GM21360 (cell line): ENCODE data around the gene CASP14.
"Not testable (repeated sequence)": the region's sequence is repeated elsewhere in the genome, so short reads cannot be mapped to it uniquely, and the experiment has no call there.

Experiments
- ATAC-seq: cut with Tn5 transposase; IDR thresholded peaks from one replicate; pipeline ENCODE4 v1.9.1; 2021; ENCODE audit warnings: mild to moderate bottlenecking, moderate library complexity; ENCODE audit not compliant: unreplicated experiment

CASP14 gene

DNA sequence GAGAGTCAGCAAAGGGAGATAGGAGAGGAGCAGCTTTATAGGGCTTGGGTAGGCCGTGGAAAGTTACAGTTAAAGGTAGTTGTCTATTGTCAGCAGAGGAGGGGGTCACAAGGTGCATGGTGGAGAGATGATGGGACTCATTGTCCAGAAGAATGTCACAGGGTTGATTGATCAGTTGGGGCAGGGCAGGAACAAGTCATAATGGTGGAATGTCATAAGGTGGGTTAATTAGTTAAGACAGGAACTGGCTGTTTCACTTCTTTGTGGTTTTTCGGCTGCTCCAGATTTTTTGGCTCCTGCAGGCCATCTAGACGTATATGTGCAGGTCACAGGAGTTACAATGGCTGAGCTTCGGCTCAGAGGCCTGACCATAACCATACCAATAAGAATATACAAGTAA lies 21.1 kb downstream of the CASP14 start:
- ATAC-seq, result not testable (repeated sequence)

DNA sequence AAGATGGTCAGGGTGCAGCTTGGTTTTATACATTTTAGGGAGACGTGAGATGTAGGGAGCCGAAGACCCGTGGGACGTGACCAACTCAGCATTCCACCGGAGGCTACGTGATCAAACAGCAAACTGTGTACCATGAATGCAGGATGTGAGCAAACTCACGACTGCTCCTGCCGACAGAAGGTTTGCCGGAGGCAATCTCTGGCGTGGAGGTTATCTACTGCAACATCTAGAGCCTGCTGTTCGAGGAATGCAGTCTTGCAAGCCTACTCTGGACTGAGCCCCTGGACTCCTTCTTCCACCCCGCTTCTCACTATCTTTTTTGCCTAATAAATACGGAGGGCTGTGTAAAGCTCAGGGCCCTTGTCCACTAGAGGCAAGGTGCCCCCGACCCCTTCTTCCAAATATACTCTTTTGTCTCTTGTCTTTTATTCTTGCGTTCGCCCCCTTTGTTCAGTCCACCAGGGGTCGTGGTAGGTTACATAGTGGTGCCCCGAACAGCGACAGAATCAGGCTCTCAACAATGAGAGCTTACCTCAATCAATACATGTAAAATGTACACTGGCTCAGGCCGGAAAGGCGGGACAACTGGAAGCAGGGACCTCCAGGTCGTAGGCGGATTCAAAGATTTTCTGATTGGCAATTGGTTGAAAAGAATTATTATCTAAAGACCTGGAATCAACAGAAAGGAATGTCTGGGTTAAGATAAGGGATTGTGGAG lies 23.8 kb downstream of the CASP14 start:
- ATAC-seq, result no peak

DNA sequence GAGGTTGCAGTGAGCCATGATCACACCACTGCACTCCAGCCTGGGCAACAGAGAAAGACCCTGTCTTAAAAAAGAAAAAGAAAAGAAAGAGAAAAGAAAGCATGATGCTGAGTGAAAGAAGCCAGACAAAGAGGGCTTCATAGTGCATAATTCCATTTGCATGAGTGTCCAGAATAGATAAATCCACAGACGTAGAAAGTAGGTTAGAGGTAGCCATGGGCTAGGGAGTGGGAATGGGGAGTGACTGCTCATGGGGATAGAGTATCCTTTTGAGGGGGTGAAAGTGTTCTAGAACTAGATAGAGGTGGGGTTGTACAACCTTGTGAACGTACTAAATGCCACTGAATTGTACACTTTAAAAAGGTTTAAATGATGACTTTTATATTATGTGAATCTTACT lies 25.1 kb downstream of the CASP14 start:
- no peak for ATAC-seq

DNA sequence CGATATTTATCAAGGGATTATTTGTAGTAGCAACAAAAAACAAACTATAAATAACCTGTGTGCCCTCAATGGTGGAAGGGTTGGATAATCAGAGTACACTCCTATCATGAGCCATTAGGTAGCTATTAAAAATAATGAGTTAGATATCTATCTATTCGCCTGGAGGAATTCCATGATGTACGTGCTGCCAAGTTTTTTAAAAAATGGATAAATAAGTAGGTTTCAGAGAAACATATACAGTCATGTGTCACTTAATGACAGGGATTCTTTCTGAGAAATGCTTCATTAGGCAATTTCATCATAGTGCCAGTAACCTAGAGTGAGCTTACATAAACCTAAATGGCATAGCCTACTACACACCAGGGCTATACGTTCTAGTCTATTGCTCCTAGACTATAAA lies 26.5 kb downstream of the CASP14 start:
- no peak for ATAC-seq

DNA sequence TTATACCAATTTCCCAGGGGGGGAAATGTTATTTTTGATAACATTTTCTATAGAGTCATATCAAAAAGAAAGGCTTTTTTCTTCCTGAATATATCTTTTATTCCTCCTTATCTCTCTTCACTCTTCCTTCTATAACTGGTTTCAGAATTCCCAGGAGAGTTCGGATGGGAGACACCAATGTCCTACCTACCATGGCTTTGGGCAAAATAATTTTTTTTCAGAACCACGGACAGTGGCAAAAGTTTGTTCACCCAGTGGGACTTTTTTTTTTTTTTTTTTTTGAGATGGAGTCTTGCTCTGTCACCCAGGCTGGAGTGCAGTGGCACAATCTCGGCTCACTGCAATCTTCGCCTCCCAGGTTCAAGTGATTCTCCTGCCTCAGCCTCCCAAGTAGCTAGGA lies 30.7 kb downstream of the CASP14 start:
- ATAC-seq, result not testable (repeated sequence)

DNA sequence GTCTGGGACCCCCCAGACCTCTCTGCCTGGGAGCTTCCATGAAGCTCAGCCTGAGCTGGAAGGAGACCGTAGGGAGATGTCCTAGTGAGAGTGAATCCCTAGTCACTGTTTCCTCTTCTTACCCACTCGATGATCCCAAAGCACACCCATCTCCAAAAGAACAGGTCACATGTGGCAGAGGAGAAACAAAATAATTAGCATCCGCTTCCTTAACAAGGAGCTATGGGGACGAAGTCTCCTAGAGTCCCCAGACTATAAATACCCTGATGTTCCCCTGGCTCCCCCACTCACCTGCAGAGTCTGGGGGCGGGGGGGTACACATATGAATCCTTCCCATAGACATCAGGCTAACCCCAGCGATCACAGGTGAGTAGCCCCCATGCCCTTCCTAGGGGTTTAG lies 32.6 kb downstream of the CASP14 start, which contains the start of gene OR1I1:
Gene OR1I1, plus strand, starts transcription at position 301 of the 400 bp plus-strand sequence. CDS start 4,855 bp downstream, outside the sequence.
- ATAC-seq, result no peak

DNA sequence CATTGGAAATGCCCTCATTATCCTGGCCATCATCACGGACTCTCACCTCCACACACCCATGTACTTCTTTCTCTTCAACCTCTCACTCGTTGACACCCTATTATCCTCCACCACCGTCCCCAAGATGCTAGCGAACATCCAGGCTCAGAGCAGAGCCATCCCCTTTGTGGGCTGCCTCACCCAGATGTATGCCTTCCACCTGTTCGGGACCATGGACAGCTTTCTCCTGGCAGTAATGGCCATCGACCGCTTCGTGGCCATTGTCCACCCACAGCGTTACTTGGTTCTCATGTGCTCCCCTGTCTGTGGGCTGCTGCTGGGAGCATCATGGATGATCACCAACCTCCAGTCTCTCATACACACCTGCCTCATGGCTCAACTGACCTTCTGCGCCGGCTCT lies 37.9 kb downstream of the CASP14 start:
- no peak for ATAC-seq

DNA sequence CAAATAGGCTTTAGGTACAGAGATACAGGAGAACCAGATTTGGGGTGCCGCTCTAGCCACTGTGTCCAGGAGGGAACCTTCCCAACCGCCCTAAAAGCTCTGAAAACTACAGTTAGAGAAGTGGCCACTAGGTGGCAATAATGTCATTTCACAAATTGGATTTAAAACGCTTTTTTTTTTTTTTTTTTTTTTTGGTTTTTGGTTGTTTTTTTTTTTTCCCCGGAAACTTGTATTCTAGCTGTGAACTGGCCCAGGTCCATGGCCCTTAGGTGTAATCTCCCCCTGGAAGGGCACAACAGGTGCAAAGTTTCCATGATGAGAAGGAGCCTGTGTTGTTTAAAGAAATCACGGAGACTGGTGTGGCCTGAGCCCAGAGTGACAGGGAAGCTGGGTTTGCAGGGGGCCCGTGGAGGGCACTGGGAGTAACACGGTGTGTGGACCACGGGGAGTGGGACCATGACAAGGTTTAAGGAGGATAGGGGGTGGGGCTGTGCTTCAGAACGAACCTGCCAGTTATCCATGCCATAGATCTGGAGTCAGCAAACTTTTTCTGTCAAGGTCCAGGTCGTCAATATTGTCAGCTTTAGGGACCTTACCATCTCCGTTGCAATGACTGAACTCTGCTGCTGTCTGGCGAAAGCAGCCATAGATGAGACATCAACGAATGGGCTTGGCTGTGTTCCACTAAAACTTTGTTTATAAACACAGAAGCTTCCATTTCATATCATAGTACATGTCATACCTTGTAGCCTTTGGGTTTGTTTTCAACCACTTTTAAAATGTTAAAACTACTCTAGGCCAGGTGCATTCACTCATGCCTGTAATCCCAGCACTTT lies 42.9 kb downstream of the CASP14 start:
- ATAC-seq, result no peak

DNA sequence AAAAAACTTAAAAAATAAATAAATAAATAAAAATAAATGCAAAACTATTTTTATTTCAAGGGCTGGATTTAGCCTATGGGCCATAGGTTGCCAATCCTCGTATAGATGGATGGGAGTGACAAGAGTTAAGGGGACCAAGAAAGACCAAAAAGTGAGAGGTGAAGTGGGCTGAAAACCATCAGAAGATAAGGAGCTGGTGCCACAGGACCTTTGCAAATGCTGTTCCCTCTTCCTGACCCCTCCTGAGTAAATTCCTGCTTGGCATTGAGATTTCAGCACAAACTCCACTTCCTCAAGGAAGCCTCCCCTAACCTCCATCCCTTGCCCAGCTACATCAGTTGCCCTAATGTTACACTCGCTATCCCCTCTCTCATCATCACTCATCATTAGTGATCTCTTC lies 43.7 kb downstream of the CASP14 start:
- no peak for ATAC-seq

DNA sequence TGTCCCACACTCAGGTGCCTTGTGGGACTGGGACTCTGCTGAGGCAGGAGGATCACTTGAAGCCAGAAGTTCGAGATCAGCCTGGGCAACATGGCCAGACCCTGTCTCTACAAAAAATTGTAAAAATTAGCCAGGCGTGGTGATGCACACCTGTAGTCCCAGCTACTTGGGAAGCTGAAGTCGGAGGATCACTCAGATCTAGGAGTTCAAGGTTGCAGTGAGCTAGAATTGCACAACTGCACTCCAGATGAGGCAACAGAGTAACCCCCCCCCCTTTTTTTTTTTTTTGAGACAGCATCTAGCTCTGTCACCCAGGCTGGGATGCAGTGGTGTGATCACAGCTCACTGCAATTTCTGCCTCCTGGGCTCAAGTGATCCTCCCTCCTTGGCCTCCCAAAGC lies 46.9 kb downstream of the CASP14 start:
- no peak for ATAC-seq

DNA sequence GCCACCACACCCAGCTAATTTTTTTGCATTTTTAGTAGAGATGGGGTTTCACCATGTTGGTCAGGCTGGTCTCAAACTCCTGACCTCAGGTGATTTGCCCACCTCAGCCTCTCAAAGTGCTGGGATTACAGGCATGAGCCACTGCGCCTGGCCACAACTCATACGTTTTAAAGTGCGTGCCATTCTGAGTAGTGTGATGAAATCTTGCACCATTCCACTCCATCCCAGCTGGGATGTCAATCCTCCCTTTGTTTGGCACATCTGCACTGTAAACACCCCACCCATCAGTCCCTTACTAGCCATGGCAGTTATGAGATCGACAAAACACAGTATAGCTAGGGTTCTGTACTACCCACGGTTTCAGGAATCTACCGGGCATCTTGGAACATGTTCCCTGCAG lies 48.7 kb downstream of the CASP14 start:
- not testable (repeated sequence) for ATAC-seq

DNA sequence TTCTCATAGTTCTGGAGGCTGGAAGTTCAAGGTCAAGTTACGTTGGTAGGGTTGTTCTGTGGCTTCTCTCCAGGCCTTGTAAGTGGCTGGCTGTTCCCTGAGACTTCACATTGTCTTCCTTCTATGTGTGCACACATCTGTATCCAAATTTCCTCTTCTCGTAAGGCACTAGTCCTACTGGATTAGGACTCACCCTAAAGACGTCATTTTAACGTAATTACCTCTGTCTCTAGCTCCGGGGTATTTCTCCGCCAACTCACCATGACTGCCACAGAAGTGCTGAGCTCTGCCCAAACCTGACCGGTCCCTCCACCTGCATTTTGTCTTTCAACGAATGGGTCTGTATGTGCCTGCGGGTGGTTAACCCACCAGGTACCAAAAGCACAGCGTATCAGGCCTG lies 49.2 kb downstream of the CASP14 start:
- ATAC-seq, result no peak

DNA sequence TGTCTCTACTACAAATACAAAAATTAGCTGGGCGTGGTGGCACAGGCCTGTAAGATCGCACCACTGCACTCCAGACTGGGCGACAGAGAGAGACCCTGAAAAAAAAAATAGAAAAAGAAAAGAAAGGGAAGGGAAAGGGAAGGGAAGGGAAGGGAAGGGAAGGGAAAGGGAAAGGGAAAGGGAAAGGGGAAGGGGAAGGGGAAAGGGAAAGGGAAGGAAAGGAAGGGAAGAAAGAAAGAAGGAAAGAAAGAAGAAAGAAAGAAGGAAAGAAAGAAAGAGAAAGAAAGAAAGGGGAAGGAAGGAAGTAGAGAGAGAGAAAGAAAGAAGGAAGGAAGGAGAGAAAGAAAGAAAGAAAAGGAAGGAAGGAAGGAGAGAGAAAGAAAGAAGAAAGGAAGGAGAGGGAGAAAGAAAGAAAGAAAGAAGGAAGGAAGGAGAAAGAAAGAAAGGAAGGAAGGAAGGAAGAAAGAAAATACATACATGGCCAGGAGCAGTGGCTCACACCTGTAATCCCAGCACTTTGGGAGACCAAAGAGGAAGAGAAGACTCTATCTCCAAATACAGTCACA lies 49.8 kb downstream of the CASP14 start:
- ATAC-seq, result no peak

DNA sequence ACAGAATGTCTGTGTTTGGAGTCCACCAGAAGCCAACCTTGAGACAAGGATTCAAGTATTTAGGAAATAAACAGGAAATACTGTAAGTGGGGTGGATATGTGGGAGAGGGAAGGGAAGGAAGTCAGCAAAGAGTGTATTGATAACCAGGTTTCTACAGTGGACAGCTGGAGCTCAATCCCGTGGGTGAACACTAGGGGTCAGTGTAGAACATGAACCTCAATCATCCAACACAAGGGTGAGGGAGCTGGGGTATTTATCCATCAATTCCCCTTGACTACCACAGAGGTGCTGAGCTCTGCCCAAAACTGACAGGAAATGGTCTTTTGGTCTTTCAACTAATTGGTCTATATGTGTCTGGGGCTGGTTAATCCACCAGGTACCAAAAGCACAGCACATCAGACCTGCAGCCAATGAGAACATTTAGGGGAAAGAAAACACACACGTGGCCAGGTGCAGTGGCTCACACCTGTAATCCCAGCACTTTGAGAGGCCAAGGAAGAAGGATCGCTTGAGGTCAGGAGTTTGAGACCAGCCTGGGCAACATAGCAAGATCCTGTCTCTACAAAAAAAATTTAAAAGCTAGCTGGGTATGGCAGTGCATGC lies 52.3 kb downstream of the CASP14 start:
- no peak for ATAC-seq

DNA sequence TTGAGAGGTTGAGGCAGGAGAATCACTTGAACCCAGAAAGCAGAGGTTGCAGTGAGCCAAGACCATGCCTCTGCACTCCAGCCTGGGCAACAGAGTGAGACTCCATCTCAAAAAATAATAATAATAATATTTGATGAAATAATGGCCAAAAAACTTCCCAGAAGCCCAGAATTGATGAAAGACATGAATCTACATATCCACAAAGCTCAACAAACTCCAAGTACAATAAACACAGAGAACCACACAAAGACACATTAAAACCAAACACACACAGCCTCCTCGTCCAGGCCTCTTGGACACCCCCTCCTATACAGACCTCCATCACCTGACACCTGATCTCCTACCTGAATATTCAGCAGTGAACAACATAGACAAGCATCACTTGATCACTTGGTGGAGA lies 54.7 kb downstream of the CASP14 start:
- no peak for ATAC-seq

DNA sequence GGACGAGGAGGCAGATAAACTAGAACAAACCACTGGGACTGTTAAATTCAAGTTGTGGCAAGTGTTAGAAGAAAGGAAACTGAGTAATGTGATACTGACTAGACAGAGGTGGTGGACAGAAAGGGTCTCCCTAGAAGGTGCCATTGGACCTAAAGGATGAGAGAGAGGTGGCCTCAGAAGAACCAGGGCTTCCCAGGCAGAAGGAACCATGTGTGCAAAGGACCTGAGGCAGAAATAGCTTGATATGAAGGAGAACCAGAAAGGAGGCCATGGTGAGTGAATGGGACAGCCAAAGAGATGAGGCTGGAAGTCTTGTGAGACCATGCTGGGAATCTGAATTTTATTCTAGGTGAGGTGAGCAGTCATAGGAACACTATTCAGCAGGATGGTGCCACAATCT lies 55.1 kb downstream of the CASP14 start:
- no peak for ATAC-seq

DNA sequence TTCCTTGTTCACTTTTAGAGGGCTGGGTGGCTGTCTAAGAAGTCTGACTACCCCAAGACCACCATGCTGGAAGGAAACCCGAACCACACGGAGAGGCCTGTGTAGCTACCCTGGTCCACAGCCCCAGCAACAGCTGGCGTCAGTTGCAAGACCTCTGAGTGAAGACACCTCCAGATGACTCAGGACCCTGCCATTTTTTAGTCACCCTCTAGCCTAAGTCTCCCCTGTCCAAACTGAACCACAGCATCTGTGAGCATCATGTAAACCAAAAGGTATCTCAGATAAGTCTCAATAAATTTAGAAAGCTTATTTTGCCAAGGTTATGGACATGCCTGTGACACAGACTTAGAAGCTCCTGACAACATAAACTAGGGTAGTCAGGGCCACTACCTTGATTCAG lies 55.8 kb downstream of the CASP14 start:
- no peak for ATAC-seq

DNA sequence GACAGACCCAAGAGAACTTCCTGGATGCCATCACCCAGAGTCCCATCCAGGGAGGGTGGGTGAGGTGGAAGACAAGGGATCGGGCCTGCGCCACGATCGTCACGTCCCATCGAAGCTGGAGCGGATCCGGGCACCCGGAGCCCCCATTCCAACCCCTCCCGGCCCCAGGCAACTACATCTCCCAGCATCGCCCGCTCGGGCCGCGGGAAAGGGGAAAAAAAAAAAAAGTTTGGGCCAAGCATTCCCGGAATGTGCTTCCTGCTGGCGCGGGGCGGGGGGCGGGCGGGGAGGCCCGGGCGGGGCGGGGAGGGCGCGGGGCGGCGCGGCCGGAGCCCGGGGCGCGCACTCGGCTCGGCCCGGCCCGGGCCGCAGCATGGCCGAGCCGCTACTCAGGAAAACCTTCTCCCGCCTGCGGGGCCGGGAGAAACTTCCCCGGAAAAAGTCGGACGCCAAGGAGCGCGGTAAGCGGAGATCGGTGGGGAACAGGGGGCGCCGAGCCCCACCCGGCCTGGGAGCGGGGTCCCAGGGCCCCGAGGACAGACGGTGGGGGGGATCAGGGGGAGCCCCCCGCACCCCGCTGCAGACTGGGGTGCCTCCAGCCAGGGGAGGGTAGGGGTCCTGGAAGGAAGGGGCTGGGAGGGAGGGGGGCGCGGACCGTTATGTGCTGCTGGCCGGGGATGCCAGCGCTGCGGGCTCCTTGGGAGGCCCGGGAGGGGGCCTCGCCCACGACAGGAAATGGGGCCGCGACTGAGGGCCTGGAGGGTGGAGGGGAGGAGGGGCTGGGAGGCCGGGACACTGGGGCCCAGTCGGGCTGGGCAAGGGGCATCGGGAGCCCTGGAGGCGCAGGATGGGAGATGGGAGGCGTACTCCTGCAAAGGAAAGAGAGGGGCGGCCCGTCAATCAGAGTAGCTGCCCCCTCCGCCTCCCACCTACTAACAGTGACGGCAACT lies 58.1 kb downstream of the CASP14 start, which contains the start of gene SYDE1:
Gene SYDE1, plus strand, starts transcription at position 341 of the 950 bp plus-strand sequence. Its CDS starts 33 bp downstream, at position 374.
- no peak for ATAC-seq
